Spleen (tissue), 11 donors: ENCODE measurements around the gene PCDHGB6. TPM values are rescaled to one million over a fixed set of nuclear protein-coding genes. Genes with fewer than 3 reads are reported as not detected.
"Not testable (repeated sequence)": the region's sequence is repeated elsewhere in the genome, so short reads cannot be mapped to it uniquely, and the experiment has no call there.

Experiments used
- DNase-seq: peaks from one replicate; pipeline ENCODE4 v3.0.0-alpha.2; 2020
- H3K27ac ChIP-seq, 8 donors: fragments of 200-600 bp; sonication (generic) in 7 of 8; 1 replicate in 4 of 8; 2 replicates in 4 of 8; pipeline versions ENCODE4 v1.5.0 to v1.8.0; 2016 to 2021; ENCODE audit warnings: inconsistent platforms in 4 of 8, mild to moderate bottlenecking in 4 of 8, moderate library complexity in 1 of 8
- H3K27me3 ChIP-seq, 7 donors: fragments of 200-600 bp; sonication (generic) in 6 of 7; replicated peaks in 1 of 7; 1 replicate in 4 of 7; 2 replicates in 3 of 7; pipeline versions ENCODE4 v1.5.0 to v1.8.0; 2016 to 2021; ENCODE audit warnings: inconsistent platforms in 3 of 7, mild to moderate bottlenecking in 1 of 7
- H3K36me3 ChIP-seq, 6 donors: fragments of 200-600 bp; sonication (generic) in 5 of 6; 1 replicate in 4 of 6; 2 replicates in 2 of 6; pipeline versions ENCODE4 v1.5.0 to v1.8.0; 2016 to 2021; ENCODE audit warnings: inconsistent platforms in 2 of 6
- H3K4me1 ChIP-seq, 6 donors: fragments of 200-600 bp; sonication (generic) in 5 of 6; 1 replicate in 3 of 6; 2 replicates in 3 of 6; pipeline versions ENCODE4 v1.5.0 to v1.8.0; 2016 to 2021; ENCODE audit warnings: inconsistent platforms in 3 of 6
- H3K4me3 ChIP-seq, 8 donors: fragments of 200-600 bp; sonication (generic) in 7 of 8; 1 replicate in 4 of 8; 2 replicates in 4 of 8; pipeline versions ENCODE4 v1.5.0 to v1.8.0; 2016 to 2021; ENCODE audit warnings: inconsistent platforms in 4 of 8, mild to moderate bottlenecking in 4 of 8, moderate library complexity in 2 of 8
- H3K9me3 ChIP-seq, 8 donors: fragments of 200-600 bp; sonication (generic) in 7 of 8; 1 replicate in 4 of 8; 2 replicates in 4 of 8; pipeline versions ENCODE4 v1.5.0 to v1.8.0; 2016 to 2021; ENCODE audit warnings: inconsistent platforms in 4 of 8
- POLR2A ChIP-seq, 3 donors: fragments of 450-650 bp; IDR thresholded peaks; one replicate each; pipeline ENCODE4 v1.5.1; 2017; ENCODE audit warnings: antibody characterized with exemption in 3 of 3, mild to moderate bottlenecking in 1 of 3
- POLR2AphosphoS5 ChIP-seq, 3 donors: sonication (generic); formaldehyde crosslinking; IDR thresholded peaks; one replicate each; pipeline ENCODE4 v1.5.1; 2017; ENCODE audit warnings: antibody characterized with exemption in 3 of 3
- WGBS, 5 donors: extraction: QIAGEN DNeasy Blood & Tissue Kit in 3 of 5; methylation state at CpG; one replicate each; pipeline versions ENCODE4 v1.1.5 to v1.1.7; 2013 to 2018; 5-methylcytosine and 5-hydroxymethylcytosine counted together
- intact Hi-C: fragments of 100-400 bp; cut with DNase I; formaldehyde crosslinking; loops from one replicate; pipeline ENCODE4 v1.15.0; 2023; ENCODE audit warnings: low total_unique reads
- polyA plus RNA-seq, 3 donors: library from polyadenylated mRNA; stranded (reverse); fragments of 200-250 nt; gene quantifications; one replicate each; pipeline ENCODE4 v1.2.1, GENCODE V29; 2013
- total RNA-seq, 7 donors: library from RNA; depleted of rRNA in 3 of 7; stranded (reverse); fragments of >200 nt in 3 of 7; fragmentation: NEBNext Ultra II Directional in 4 of 7; extraction: Animal tissue kit (Norgen Biotek cat#: 25700) in 4 of 7; gene quantifications; one replicate each; pipeline versions ENCODE4 v1.1.0 to v1.2.1, GENCODE V29; 2016 to 2021
- TF ChIP-seq, protein P1 (sequence below), 11 experiments: fragments of 200-600 bp in 7 of 11; fragments of 450-650 bp in 4 of 11; sonication (generic) in 4 of 11; IDR thresholded peaks in 8 of 11; conservative IDR thresholded peaks in 3 of 11; 1 replicate in 7 of 11; 2 replicates in 4 of 11; pipeline versions ENCODE4 v1.4.0 to v1.8.0; 2016 to 2021; ENCODE audit warnings: antibody characterized with exemption in 11 of 11, inconsistent platforms in 4 of 11, mild to moderate bottlenecking in 1 of 11
- donor health status: healthy with polysubstance abuse.
- donor health status: DM: no; HTN: no; CAD: no; lungs with moderate emphysema.
- donor health status: DM: no; HTN: no; CAD: no.
- donor health status: Bipolar disorder and iron deficiency.
- donor health status: healthy.
- donor health status: DM: no; HTN: no; CAD: no.
- donor health status: DM: yes; HTN: yes; CAD: no.

Gene PCDHGB6
- total and polyA plus RNA-seq, 10 donors = 0.13 to 6.8 (median 4.7) TPM

DNA sequence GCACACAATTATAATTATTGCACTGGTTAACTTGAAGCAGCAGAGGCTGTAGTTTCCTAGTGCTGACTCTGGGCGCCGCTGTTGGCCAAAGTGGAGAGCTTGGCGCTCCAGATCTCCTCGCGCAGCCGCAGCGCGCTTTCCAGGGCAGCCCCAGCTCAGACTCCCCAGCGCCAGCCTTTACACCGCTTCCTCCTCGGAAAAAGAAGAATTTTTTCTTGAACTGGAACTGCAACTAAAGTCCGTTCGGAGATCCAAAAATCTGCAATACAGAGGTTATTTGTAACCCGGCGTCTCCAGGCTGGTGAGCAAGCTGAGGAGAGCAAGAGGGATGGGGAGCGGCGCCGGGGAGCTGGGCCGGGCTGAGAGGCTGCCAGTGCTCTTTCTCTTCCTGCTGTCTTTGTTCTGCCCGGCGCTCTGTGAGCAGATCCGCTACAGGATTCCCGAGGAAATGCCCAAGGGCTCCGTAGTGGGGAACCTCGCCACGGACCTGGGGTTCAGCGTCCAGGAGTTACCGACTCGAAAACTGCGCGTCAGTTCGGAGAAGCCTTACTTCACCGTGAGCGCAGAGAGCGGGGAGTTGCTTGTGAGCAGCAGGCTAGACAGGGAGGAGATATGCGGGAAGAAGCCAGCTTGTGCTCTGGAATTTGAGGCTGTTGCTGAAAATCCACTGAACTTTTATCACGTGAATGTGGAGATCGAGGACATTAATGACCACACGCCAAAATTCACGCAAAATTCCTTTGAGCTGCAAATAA lies 20.1 kb upstream of the PCDHGB6 start, which contains the start of gene PCDHGB4:
TSS of gene PCDHGB4 (plus strand) at position 142 of the 755 bp plus-strand sequence. CDS start at position 329, 187 bp downstream.
- DNase-seq, H3K4me1 ChIP-seq, H3K36me3 ChIP-seq, intact Hi-C loops, H3K27ac ChIP-seq: not testable (repeated sequence)
- WGBS, 5 donors = 12 to 20% (median 16%) methylated on average over 19 to 21 of the region's 40 CpGs
- TF ChIP-seq, protein P1, sequence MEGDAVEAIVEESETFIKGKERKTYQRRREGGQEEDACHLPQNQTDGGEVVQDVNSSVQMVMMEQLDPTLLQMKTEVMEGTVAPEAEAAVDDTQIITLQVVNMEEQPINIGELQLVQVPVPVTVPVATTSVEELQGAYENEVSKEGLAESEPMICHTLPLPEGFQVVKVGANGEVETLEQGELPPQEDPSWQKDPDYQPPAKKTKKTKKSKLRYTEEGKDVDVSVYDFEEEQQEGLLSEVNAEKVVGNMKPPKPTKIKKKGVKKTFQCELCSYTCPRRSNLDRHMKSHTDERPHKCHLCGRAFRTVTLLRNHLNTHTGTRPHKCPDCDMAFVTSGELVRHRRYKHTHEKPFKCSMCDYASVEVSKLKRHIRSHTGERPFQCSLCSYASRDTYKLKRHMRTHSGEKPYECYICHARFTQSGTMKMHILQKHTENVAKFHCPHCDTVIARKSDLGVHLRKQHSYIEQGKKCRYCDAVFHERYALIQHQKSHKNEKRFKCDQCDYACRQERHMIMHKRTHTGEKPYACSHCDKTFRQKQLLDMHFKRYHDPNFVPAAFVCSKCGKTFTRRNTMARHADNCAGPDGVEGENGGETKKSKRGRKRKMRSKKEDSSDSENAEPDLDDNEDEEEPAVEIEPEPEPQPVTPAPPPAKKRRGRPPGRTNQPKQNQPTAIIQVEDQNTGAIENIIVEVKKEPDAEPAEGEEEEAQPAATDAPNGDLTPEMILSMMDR (IDR thresholded peaks at IDR 0.05 in 8 of 11, conservative IDR thresholded peaks at IDR 0.05 in 3 of 11) = peak in 4 of 11 experiments; percentile 19 to 33 (median 26)
- H3K27me3 ChIP-seq = peaks cover 0 to 96% (median 16%) of the 10 kb centered on the region in 7 donors
- peaks cover 0 to 97% (median 96%) of the 10 kb centered on the region in 8 donors for H3K9me3 ChIP-seq
- peak within 1 kb of the TSS in 2 of 8 donors; percentile 2 to 50 for H3K4me3 ChIP-seq

DNA sequence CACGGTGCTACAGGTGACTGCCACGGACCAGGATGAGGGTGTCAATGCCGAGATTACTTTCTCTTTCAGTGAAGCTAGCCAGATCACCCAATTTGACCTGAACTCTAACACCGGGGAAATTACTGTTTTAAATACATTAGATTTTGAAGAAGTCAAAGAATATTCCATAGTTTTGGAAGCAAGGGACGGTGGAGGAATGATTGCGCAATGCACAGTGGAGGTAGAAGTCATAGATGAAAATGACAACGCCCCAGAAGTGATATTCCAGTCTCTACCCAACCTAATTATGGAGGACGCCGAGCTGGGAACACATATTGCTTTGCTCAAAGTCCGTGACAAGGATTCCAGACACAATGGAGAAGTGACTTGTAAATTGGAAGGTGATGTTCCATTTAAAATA lies 19.2 kb upstream of the PCDHGB6 start:
- DNase-seq = no peak
- Histone ChIP-seq H3K4me3 (no peak overlapping the region), H3K27ac (no peak overlapping the region), H3K27me3 (peaks cover 0 to 96% (median 8%) of the 10 kb centered on the region in 7 donors), H3K4me1 (no peaks in the 10 kb centered on the region), H3K9me3 (peaks cover 0 to 97% (median 96%) of the 10 kb centered on the region in 8 donors), H3K36me3 (peaks cover 0 to 10% (median 0%) of the 10 kb centered on the region in 6 donors)
- intact Hi-C loops = no loop called here
- TF ChIP-seq, protein P1 (IDR thresholded peaks at IDR 0.05 in 8 of 11, conservative IDR thresholded peaks at IDR 0.05 in 3 of 11) = no peak
- no peak for TF ChIP-seq POLR2AphosphoS5 (IDR thresholded peaks at IDR 0.05)
- no peak for TF ChIP-seq POLR2A (IDR thresholded peaks at IDR 0.05)
- WGBS, 5 donors = 44 to 54% (median 48%) methylated on average over 10 of the region's 10 CpGs

DNA sequence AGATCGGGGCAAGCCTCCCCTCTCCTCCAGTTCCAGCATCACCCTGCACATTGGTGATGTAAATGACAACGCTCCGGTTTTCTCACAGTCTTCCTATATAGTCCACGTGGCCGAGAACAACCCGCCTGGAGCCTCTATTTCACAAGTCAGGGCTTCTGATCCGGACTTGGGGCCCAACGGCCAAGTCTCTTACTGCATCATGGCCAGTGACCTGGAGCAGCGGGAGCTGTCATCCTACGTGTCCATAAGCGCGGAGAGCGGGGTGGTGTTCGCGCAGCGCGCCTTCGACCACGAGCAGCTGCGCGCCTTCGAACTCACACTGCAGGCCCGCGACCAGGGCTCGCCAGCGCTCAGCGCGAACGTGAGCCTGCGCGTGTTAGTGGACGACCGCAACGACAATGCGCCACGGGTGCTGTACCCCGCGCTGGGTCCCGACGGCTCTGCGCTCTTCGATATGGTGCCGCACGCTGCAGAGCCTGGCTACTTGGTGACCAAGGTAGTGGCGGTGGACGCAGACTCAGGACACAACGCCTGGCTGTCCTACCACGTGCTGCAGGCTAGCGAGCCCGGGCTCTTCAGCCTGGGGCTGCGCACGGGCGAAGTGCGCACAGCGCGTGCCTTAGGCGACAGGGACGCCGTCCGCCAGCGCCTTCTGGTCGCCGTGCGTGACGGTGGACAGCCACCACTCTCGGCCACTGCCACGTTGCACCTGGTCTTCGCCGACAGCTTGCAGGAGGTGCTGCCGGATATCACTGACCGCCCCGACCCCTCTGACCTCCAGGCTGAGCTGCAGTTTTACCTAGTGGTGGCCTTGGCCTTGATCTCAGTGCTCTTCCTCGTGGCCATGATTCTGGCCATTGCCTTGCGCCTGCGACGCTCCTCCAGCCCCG lies 18.4 kb upstream of the PCDHGB6 start:
- TF ChIP-seq POLR2AphosphoS5 (IDR thresholded peaks at IDR 0.05) (no peak), POLR2A (IDR thresholded peaks at IDR 0.05) (no peak)
- TF ChIP-seq, protein P1 (IDR thresholded peaks at IDR 0.05 in 8 of 11, conservative IDR thresholded peaks at IDR 0.05 in 3 of 11) = no peak
- H3K36me3 ChIP-seq = peaks cover 0 to 10% (median 0%) of the 10 kb centered on the region in 6 donors
- H3K9me3 ChIP-seq = peaks cover 0 to 97% (median 96%) of the 10 kb centered on the region in 8 donors
- no peaks in the 10 kb centered on the region for H3K4me1 ChIP-seq
- 41 to 53% (median 47%) methylated on average over 51 to 77 of the region's 77 CpGs for WGBS, 5 donors
- H3K27me3 ChIP-seq = peaks cover 0 to 96% (median 7%) of the 10 kb centered on the region in 7 donors
- H3K27ac ChIP-seq = no peak overlapping the region
- H3K4me3 ChIP-seq = peak overlapping the region in 1 of 8 donors; percentile 9
- no peak for DNase-seq
- intact Hi-C loops = no loop called here
